Mammary epithelial cell (primary cell): ENCODE measurements around the gene CSN3.

Source experiments
- CTCF ChIP-seq, 2 donors: IDR thresholded peaks in 1 of 2; conservative IDR thresholded peaks in 1 of 2; 2 replicates each; pipeline ENCODE4 v1.5.1; 2011 to 2012; ENCODE audit warnings: inconsistent platforms in 2 of 2, low read length in 2 of 2, mild to moderate bottlenecking in 2 of 2, control low read depth in 1 of 2, low read depth in 1 of 2; ENCODE audit not compliant: insufficient read depth in 1 of 2; ENCODE audit errors: extremely low read depth in 1 of 2
- EZH2 ChIP-seq: IDR thresholded peaks from 2 replicates; pipeline ENCODE4 v1.6.1; 2012; ENCODE audit warnings: low read length, inconsistent platforms, borderline replicate concordance

- no peak for TF ChIP-seq CTCF (conservative IDR thresholded peaks at IDR 0.05 in 1 of 2, IDR thresholded peaks at IDR 0.05 in 1 of 2; ENCODE audit: extremely low read depth in 1 of 2, insufficient read depth in 1 of 2, low read depth in 1 of 2, low read length in 2 of 2)
- TF ChIP-seq EZH2, result no peak
Observed at GRCh38 chr4:70243091-70243490, 694 bp downstream of the CSN3 start.
